22Rv1 (cell line): ENCODE measurements around the gene CAPN11.

Experiments used
- ZFX ChIP-seq: fragments of 450-650 bp; IDR thresholded peaks from 2 replicates; pipeline ENCODE4 v1.6.1; 2017; ENCODE audit warnings: antibody characterized with exemption, borderline replicate concordance
- TF ChIP-seq, protein P1 (sequence below): fragments of 450-650 bp; IDR thresholded peaks from 2 replicates; pipeline ENCODE4 v1.5.1; 2017; ENCODE audit warnings: mild to moderate bottlenecking

DNA sequence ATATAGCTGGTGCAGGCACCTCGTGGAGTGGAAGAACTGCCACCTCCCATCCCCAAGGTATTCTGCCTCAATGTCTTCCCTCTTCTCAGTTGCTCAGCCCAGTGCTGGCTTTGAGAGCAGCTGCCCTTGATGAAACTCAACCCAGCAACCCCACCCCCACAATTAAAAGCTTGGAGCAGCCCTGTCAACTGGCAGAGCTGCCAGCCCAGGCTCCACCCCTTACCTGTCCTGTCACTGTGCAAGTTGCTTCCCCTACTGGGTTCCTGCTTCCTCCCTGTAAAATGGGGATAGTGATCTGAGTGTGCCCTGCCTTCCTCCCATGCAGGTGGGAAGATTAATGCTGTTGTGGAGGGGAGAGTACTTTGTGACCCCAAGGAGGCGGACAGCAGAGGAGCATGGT, 26.7 kb upstream of the CAPN11 start:
- TF ChIP-seq, protein P1, sequence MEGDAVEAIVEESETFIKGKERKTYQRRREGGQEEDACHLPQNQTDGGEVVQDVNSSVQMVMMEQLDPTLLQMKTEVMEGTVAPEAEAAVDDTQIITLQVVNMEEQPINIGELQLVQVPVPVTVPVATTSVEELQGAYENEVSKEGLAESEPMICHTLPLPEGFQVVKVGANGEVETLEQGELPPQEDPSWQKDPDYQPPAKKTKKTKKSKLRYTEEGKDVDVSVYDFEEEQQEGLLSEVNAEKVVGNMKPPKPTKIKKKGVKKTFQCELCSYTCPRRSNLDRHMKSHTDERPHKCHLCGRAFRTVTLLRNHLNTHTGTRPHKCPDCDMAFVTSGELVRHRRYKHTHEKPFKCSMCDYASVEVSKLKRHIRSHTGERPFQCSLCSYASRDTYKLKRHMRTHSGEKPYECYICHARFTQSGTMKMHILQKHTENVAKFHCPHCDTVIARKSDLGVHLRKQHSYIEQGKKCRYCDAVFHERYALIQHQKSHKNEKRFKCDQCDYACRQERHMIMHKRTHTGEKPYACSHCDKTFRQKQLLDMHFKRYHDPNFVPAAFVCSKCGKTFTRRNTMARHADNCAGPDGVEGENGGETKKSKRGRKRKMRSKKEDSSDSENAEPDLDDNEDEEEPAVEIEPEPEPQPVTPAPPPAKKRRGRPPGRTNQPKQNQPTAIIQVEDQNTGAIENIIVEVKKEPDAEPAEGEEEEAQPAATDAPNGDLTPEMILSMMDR = no peak
- TF ChIP-seq ZFX = no peak
